NCI-H187 treated with DMSO at 0.1 percent for 48 hours (cell line): ENCODE results near the gene GTF2IRD1.
A peak's percentile ranks its signal among the peaks of the same experiment; 100 is the strongest.
"Not testable (repeated sequence)": the region's sequence is repeated elsewhere in the genome, so short reads cannot be mapped to it uniquely, and the experiment has no call there.

ENCODE experiments used
- DNase-seq: peaks from one replicate; lab custom pipeline; 2025; lab: John Stamatoyannopoulos, UW

Gene GTF2IRD1

DNA sequence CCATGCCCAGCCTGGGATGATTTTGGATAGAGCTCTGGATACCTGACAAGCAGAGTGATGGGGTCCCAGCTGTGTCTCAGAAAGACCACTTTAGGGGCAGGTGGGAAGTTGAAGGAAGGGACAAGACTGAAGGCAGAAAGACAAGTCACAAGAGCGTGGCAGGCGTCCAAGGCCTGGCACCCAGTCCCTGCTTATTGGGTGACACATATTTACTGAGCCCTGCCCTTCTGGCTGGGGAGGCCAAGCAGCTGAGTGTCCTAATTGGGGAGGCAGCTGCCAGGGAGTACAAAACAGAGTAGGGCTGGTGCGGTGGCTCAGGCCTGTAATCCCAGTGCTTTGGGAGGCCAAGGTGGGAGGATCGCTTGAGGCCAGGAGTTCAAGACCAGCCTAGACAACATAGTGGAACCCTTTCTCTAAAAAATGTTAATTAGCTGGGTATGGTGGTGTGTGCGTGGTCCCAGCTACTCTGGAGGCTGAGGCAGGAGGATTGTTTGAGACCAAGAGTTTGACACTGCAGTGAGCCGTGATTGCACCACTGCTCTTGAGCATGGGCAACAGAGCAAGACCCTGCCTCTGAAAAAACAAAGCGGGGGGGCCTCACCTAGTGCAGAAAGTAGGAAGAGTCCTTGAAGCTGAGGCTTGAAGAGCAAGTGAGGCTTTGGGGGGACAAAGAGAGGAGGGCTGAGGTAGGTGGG lies 150.8 kb downstream of the GTF2IRD1 start:
- DNase-seq = no peak

DNA sequence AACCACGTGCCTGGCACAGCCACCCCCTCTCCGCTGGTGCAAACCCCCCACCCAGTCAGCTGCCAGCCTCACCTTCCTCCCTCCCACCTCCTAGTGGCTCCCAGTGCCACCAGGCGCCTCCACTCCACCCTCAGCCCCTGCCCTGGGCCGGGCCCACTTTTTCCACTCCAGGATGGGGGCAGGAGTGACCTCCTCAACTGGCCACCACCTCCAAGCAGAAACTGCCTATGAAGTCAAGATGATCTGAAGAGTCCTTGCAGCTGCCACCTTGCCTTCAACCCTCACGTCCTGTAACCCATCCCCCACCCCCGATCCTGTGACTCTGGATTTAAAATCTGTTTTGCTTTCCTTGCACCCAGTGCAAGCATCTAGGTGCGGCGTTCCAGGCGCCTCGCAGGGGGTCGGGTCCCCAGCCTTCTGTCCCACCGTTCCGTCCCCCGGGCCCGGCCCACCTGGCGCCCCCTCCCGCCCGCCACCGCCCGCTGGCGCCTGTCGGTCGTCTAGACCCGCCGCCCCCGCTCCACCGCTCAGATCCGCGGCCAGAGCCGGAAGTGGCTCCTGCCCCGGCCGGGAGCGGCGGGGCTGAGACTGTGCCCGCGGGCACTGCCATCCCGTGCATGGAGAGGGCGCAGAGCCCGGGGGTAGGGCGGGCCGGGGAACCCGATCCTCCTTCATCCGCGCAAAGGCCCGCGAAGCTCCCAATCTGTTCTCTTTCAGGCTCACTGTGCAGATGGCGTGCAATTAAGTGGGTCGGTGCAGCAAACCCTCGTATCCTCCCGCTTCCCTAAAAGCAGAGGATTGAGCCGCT lies 152.6 kb downstream of the GTF2IRD1 start:
- no peak for DNase-seq

DNA sequence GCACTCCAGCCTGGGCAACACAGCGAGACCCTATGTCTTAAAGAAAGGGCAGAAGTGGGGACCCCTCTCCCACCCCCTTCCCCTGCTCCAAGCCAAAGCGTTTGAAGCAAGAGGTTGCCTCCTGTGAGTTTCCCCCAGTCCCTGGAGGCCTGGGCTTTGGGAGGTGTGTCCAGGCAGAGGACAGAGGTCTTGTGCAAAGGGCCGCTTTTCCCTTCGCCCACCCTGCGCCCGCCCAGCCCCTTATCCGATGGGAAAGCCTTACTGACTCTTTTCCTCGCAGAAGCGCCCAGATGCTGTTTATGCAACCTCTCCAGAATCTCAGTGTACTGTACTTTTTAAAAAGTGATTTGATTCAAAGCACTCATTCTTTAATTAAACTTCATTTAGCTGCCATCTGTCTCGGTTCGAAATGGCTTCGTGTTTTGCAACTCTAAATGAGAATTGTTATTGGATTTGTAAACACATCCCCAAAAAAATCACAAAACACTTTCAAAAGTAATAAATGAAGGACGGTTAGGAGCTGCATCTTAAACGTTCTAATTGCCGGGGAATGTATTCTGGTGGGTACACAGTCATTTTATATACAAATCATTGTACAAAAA lies 153.3 kb downstream of the GTF2IRD1 start:
- DNase-seq = no peak

DNA sequence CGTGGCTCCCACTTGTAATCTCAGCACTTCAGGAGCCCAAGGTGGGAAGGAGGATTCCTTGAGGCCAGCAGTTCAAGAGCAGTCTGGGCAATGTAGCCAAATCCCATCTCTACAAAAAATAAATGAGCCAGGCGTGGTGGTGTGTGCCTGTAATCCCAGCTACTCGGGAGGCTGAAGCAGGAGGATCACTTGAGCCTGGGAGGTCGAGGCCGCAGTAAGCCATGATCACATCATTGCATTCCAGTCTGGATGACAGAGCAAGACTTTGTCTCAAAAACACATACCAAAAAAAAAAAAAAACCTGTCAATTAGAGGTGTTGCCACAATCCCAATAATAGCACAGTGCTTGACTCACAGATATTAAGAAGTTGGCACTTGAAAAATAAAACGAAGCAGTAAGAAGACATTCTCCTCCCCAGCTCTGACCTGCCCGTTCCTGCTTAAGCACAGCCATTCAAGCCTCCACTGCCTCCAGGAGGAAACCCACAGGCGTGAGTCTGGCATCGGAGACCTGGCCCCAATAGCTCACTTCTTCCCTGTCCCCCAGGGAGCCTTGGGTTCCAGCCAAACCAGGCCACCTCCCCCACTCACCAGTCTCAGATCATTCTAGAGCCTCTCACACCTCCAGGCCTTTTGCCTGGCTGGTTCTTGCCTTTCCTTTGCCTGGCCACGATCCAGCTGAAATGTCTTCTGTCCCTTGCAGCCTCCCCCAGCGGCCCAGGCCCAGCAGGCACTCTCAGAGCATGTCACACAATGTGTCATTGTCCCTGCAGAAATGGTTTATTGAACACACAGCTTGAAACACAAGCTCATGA lies 158.5 kb downstream of the GTF2IRD1 start:
- peak; percentile 44 for DNase-seq

DNA sequence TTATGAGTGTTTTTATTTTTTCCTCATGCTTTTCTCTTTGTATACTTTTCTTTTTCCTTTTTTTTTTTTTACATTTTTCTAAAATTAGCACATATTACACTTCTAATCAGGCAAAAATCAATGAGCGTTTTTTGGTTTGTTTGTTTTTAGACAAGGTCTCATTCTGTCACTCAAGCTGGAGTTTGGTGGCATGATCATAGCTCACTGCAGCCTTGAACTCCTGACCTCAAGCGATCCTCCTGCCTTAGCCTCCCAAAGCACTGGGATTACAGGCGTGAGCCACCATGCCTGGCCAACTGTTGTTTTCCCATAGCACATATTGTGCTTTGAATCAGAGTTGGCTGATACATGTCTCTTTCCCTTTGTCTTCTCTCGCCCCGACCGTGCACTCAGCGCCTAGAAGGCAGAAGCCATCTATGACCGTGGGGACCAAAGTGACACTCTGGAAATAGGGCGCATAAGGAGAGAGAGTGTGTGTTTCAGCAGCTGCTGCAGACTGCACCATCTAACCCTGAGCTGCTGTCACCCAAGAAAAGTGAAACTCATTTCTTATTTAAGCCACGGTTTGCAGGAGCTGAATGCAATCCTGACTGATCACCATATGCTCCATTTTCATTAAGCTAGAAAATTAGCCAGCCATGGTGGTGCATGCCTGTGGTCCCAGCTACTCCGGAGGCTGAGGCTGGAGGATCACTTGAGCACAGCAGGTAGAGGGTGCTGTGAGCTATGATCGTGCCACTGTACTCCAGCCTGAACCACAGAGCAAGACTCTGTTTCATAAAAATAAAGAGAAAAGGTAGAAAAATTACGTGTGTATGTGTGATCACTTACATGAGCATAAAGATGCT lies 162.5 kb downstream of the GTF2IRD1 start:
- DNase-seq = no peak

DNA sequence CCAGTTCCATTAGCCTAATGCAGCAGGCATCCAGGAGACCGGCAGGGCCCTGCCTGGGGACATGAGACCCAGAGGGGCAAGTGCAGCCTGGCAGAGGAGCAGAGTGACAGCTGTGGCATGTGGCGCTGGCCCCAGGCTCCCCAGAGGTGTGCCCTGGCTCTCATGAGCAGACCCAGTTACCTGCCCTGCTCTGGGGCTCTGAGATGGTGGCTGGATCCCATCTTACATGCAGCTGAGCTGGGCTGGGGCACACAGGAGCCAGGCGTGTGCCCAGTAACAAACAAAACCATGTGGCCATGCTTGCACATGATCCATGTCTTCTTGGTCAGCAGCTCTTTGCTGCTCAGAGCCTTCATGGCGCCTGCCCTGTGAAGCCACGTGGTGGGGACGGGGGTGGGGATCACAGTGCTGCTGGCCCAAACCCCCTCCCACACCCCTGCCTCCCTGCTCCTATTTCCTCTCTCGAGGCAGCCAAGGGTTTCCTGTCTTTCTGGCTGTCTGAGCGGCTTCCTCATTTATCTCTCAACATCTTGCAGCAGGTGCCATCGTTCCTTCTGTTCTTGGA lies 163.6 kb downstream of the GTF2IRD1 start:
- no peak for DNase-seq

DNA sequence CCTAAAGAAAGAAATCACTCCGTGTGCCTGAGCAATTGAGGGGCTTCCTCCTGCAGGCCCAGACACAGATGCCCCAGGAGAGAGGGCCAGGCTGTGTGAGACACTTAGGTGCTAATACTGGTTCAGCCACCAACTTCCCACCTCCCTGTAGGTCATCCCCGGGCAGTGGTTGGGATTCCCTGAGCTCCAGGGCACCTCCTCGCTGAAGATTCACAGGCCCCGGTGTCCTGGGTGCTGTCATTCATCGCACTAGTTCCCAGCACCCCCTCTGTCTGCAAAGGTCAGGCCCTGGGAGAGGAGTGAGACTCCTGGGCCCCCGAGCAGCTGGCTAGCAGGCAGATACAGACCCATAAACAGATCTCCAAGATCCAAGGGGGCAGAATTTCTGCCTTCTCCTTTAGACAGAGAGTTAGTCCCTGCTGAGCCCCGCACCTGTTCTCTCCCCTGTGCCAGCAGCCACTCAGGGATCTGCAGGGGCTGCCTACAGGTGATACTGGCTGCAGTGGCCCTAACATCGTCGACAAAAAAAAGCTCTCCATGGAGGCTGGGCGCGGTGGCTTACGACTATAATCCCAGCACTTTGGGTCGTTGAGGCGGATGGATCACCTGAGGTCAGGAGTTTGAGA lies 165.6 kb downstream of the GTF2IRD1 start:
- DNase-seq = no peak

DNA sequence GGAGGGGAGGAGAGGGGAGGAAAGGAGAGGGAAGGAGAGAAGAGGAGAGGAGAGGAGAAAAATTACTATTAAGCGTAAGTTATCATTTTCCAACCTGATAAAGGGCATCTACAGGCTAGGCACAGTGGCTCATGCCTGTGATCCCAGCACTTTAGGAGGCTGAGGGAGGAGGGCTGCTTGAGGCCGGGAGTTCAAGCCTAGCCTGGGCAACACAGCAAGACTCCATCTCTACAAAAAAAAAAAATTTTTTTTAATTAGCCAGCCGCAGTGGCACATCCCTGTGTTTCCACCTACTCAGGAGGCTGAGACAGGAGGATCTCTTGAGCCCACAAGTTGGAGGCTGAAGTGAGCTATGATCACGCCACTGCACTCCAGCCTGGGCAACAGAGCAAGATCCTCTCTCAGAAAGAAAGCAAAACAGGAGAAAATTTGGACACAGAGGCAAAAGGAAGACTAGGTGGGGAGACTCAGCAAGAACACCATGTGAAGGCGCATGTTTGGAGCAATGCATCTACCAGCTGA lies 168.6 kb downstream of the GTF2IRD1 start:
- no peak for DNase-seq

DNA sequence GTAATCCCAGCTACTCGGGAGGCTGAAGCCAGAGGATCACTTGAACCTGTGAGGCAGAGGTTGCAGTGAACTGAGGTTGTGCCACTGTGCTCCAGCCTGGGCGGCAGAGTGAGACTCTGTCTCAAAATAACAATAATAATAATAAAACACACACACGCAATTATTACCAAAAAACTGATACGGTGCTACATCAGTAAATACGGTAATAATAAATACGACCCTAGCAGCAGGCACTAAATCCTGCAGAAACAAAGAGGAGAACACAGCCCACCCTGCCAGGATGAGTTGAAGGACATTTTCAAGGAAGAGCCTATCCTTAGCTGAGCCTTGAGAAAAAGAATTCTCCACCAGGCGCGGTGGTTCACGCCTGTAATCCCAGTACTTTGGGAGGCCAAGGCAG lies 169.4 kb downstream of the GTF2IRD1 start:
- DNase-seq = no peak

DNA sequence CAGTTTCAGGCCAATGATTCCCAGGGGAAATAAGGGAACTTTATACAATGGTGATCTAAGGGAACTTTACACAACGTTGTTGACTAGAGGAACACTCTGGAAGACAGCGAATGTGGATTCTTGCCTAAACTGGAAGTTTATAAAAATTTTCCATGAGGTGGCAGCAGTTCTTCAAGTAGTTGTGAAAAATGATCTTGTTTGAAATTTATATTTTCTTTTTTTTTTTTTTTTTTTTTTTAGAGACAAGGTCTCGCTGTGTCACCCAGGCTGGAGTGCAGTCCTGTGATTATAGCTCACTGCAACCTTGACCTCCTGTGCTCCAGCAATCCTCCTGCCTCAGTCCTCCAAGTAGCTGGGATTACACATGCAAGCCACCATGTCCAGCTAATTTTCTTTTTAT lies 171.7 kb downstream of the GTF2IRD1 start:
- no peak for DNase-seq

DNA sequence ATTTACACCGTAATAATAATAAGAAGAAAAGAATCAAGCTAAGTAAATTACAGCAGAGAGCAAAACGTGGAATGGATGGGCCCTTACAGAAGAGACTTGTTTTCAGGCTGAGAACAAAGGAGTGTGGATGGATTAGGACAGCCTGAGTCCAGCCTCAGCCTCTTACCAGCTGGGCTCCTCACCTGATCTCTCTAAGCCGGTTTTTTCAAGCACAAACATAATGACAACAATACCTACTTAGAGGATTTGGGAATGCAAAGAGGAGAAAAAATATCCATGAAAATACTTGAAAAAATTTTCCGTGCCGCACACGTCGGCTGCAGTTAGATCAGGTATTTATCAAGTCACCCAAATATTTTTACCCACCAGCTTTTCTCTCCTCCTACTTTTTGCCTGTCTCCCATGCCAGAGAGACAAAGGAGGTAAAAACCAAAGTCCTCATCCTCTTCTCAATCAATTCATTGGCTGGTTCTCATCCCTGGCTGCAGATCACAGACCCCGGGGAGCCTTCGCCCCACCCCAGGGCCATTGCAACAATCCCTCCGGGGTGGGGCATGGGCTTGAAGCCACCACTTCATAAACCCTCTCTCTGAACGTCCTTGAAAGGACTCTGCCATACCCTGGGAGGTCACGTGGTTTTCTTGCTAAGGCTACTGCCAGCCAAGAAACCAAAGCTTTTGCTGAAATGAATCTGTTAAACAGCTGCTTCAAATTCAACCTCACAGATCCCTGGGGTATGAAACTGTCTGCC lies 174.1 kb downstream of the GTF2IRD1 start:
- DNase-seq = peak; percentile 94

DNA sequence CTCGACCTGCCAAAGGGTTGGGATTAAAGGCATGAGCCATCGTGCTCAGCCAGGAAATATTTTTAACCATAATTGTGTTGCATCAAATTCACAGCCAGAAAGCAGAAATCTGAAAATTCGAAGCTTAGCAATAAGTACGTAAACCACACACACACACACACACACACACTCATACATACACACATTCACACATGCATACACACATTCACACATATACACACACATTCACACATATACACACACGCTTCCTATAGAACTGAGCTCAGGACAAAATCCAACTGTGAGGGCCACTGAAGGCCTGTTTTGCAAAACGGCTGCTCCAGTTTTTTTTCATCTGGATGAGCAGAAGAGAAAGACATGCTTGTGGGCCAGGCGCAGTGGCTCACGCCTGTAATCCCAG lies 178.8 kb downstream of the GTF2IRD1 start:
- DNase-seq = no peak

DNA sequence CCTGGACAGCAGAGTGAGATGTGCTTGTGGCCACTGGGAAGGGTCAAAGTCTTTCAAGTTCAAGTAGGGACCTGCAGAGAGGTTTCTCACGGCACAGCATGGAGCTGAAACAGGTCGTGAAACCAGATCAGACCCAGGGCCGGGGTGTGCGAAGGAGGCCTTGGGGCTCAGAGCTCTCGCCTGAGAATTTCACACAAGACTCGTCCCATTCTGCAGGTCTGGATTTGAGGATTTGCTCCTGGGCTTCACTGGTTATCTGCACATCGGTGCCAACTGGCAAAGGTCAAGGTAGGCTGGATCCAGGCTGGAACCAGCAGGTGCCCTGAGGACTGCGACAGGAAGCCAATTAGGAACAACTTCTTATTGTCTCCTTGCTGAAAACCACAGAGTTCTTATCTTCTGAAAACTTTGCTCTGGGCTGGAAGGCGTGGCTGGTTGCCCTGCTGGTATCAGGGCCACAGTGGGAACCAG lies 179.8 kb downstream of the GTF2IRD1 start:
- no peak for DNase-seq

DNA sequence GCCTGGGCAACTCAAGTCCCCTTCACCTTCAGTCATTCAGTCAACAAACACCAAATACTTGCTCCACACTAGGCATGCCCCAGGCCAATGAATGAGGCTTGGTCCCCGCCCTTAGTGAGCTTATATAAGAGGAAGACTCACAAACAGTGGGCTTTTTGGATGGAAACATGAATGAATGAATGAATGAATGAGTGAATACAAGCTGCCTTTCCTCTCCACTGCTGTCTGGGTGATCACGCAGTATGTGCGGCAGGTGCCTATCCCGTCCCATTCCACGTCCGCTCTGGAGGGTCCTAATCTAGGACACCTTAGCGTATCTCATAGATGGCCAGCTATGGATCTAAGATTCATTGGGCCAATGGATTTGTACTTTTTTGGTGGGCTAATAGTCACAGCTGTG lies 184.0 kb downstream of the GTF2IRD1 start:
- DNase-seq = no peak

DNA sequence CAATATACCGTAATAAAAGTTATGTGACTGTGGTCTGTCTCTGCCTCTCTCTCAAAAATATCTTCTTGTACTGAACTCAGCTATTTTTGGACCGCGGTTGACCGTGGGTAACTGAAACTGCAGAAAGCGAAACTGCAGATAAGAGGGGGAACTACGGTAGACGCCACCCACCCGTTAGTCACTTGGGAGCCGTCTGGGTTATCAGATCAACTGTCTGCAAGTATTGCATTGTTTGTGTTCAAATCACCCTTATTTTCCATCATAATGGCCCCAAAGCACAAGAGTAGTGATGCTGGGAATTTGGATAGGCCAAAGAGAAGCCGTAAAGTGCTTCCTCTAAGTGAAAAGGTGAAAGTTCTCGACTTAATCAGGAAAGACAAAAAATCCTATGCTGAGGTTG lies 196.3 kb downstream of the GTF2IRD1 start:
- DNase-seq = not testable (repeated sequence)

DNA sequence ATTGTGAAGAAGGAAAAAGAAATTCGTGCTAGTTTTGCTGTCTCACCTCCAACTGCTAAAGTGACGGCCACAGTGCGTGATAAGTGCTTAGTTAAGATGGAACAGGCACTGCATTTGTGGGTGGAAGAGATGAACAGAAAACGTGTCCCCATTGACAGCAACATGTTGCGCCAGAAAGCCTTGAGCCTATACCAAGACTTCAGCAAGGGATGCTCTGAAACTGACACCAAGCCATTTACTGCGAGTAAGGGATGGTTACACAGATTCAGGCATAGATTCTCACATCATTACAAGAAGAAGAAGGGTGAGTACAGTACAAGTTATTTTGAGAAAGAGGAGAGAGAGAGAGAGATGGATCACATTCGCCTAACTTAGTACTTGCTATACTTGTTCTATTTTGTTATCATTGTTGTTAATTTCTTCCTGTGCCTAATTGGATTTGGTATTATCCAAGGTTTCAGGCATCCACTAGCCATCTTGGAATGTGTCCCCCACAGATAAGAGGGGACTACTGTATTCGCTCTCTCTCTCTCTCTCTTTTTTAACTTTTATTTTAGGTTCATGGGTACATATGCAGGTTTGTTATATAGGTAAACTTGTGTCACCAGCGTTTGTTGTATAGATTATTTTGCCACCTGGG lies 196.9 kb downstream of the GTF2IRD1 start:
- not testable (repeated sequence) for DNase-seq

DNA sequence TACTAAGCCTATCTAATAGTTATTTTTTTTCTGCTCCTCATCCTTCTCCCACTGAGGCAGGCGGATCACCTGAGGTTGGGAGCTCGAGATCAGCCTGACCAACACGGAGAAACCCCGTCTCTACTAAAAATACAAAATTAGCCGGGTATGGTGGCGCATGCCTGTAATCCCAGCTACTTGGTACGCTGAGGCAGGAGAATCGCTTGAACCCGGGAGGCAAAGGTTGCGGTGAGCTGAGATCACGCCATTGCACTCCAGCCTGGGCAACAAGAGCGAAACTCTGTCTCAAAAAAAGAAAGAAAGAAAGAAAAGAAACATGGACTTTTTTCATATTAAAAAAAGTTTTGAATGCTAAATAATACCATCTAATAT lies 197.4 kb downstream of the GTF2IRD1 start:
- DNase-seq = not testable (repeated sequence)
